ENCODE data around the gene RPRD1A.

Gene RPRD1A

GRCh38 chr18:36047521-36047920, 19.8 kb downstream of the RPRD1A start:
- TF ChIP-seq GATA2 (IDR thresholded peaks at IDR 0.05; ENCODE audit: low read depth, low read length): no peak
- no peak for TF ChIP-seq GATA3 (IDR thresholded peaks at IDR 0.05; ENCODE audit: low read depth, low read length)

- TF ChIP-seq GATA2 (IDR thresholded peaks at IDR 0.05; ENCODE audit: low read depth, low read length) (no peak), GATA3 (IDR thresholded peaks at IDR 0.05; ENCODE audit: low read depth, low read length) (no peak)
These were observed 20.5 kb downstream of the RPRD1A start for GRCh38 chr18:36046898-36047297.

- no peak for TF ChIP-seq GATA3 (IDR thresholded peaks at IDR 0.05; ENCODE audit: low read depth, low read length)
- TF ChIP-seq GATA2 (IDR thresholded peaks at IDR 0.05; ENCODE audit: low read depth, low read length): no peak
These were observed 21.9 kb downstream of the RPRD1A start for GRCh38 chr18:36045241-36045991.

- TF ChIP-seq GATA2 (IDR thresholded peaks at IDR 0.05; ENCODE audit: low read depth, low read length) (no peak), GATA3 (IDR thresholded peaks at IDR 0.05; ENCODE audit: low read depth, low read length) (no peak)
These were observed 24.2 kb downstream of the RPRD1A start for GRCh38 chr18:36043153-36043552.

GRCh38 chr18:36041146-36041545, 26.2 kb downstream of the RPRD1A start:
- TF ChIP-seq GATA2 (IDR thresholded peaks at IDR 0.05; ENCODE audit: low read depth, low read length) (no peak), GATA3 (IDR thresholded peaks at IDR 0.05; ENCODE audit: low read depth, low read length) (no peak)

GRCh38 chr18:36038102-36038663, 29.2 kb downstream of the RPRD1A start:
- TF ChIP-seq GATA2 (IDR thresholded peaks at IDR 0.05; ENCODE audit: low read depth, low read length): no peak
- TF ChIP-seq GATA3 (IDR thresholded peaks at IDR 0.05; ENCODE audit: low read depth, low read length): no peak

- TF ChIP-seq GATA3 (IDR thresholded peaks at IDR 0.05; ENCODE audit: low read depth, low read length) (peak; percentile 88), GATA2 (IDR thresholded peaks at IDR 0.05; ENCODE audit: low read depth, low read length) (peak; percentile 82)
These were observed 32.1 kb downstream of the RPRD1A start for GRCh38 chr18:36035253-36035652.

- TF ChIP-seq GATA2 (IDR thresholded peaks at IDR 0.05; ENCODE audit: low read depth, low read length) (no peak), GATA3 (IDR thresholded peaks at IDR 0.05; ENCODE audit: low read depth, low read length) (no peak)
These were observed 33.0 kb downstream of the RPRD1A start for GRCh38 chr18:36034299-36034895.

GRCh38 chr18:36031903-36032302, 35.5 kb downstream of the RPRD1A start:
- TF ChIP-seq GATA3 (IDR thresholded peaks at IDR 0.05; ENCODE audit: low read depth, low read length) (no peak), GATA2 (IDR thresholded peaks at IDR 0.05; ENCODE audit: low read depth, low read length) (no peak)

- TF ChIP-seq GATA3 (IDR thresholded peaks at IDR 0.05; ENCODE audit: low read depth, low read length): no peak
- TF ChIP-seq GATA2 (IDR thresholded peaks at IDR 0.05; ENCODE audit: low read depth, low read length): no peak
These were observed 36.0 kb downstream of the RPRD1A start for GRCh38 chr18:36031407-36031806.

GRCh38 chr18:36028859-36029258, 38.5 kb downstream of the RPRD1A start:
- TF ChIP-seq GATA3 (IDR thresholded peaks at IDR 0.05; ENCODE audit: low read depth, low read length) (no peak), GATA2 (IDR thresholded peaks at IDR 0.05; ENCODE audit: low read depth, low read length) (no peak)

- TF ChIP-seq GATA3 (IDR thresholded peaks at IDR 0.05; ENCODE audit: low read depth, low read length) (no peak), GATA2 (IDR thresholded peaks at IDR 0.05; ENCODE audit: low read depth, low read length) (no peak)
These were observed 42.3 kb downstream of the RPRD1A start for GRCh38 chr18:36025025-36025424.

- TF ChIP-seq GATA2 (IDR thresholded peaks at IDR 0.05; ENCODE audit: low read depth, low read length): no peak
- TF ChIP-seq GATA3 (IDR thresholded peaks at IDR 0.05; ENCODE audit: low read depth, low read length): no peak
These were observed 44.0 kb downstream of the RPRD1A start for GRCh38 chr18:36023336-36023735.

- TF ChIP-seq GATA3 (IDR thresholded peaks at IDR 0.05; ENCODE audit: low read depth, low read length) (peak; percentile 99), GATA2 (IDR thresholded peaks at IDR 0.05; ENCODE audit: low read depth, low read length) (peak; percentile 89; the same call in 1 of the 2 replicates)
These were observed 47.1 kb downstream of the RPRD1A start for GRCh38 chr18:36020174-36020711.

GRCh38 chr18:36017232-36017631, 50.1 kb downstream of the RPRD1A start:
- TF ChIP-seq GATA3 (IDR thresholded peaks at IDR 0.05; ENCODE audit: low read depth, low read length): peak; percentile 98
- TF ChIP-seq GATA2 (IDR thresholded peaks at IDR 0.05; ENCODE audit: low read depth, low read length): peak; percentile 99

All from SH-SY5Y (cell line).